ENCODE measurements around the gene VPS8.
A peak's percentile ranks its signal among the peaks of the same experiment; 100 is the strongest.
"Not testable (repeated sequence)": the region's sequence is repeated elsewhere in the genome, so short reads cannot be mapped to it uniquely, and the experiment has no call there.

VPS8 gene

DNA sequence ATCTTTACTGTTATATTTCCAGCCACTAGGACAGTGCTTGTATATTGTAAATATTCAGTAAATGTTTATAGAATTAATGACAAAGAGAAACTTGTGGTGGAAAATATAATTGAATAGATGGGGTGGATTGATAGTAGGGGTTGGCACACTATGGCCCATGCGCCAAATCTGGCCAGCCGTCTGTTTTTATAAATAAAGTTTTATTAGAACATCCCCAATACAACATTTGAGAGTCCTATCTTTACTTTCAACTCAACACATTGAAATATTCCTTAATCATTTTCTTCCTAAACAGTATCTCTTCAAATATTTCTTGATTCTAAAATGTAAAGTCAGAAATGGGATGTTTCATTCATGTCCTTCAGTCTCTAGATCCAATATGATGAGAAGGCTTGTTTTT is 45.1 kb downstream of the VPS8 start:
- no peak for DNase-seq (ENCODE audit: low read depth in 2 of 2)

DNA sequence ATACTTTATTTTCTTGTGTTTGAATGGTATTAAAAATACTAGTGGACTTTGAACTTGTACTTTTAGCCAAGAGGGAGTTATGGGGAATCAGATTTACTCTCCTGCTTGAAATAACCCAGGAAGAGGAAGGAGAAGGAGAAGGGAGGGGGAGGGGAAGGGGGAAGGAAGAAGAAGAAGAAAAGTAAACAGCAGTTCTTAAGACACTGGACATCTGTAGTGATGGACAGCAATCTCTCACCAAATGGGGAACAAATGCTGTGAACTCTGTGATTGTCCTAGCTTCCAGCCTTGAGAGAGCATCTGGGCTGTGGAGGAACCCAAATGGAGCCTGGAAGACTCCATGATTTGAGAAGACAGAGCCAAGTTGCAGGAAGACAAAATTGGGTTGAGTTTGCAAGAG is 52.0 kb downstream of the VPS8 start:
- no peak for DNase-seq (ENCODE audit: low read depth in 2 of 2)

DNA sequence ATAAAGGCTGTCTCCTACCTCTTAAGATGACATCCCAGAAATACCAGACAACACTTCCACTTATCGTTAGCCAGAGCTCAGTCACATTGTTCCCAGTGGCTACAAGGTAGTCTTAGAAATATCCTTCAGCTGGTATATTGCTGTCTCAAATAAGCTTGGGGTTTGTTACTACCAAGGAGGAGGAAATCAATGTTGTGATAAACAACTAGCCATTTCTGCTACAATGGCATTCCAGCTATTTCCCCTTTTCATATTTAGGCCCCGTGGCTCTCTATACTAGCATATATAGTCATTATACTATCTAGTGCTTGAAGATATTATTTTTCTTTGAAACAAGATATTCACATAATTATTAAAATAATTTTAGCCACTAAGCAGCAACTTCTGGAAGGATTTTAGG is 56.5 kb downstream of the VPS8 start:
- no peak for DNase-seq (ENCODE audit: low read depth in 2 of 2)

DNA sequence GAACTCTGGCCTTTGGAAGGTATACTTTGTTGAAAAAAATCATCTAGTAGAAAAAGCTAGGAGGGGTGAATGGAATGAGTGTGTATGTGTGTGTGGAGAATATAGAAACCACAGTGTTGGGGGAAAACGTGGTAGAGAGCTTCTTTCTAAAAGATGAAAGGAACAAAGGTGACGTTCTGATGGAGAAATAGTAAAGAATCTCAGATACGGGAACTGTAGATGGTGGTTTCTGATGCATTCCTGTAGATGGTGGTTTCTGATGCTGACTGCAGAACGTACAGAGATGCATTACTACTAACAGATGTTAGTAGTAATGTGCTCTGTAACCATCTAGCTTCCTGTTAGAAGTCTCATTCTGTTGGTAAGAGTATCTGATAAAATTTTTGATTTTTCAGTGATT is 60.2 kb downstream of the VPS8 start:
- DNase-seq (ENCODE audit: low read depth in 2 of 2): peak; percentile 25 to 26

DNA sequence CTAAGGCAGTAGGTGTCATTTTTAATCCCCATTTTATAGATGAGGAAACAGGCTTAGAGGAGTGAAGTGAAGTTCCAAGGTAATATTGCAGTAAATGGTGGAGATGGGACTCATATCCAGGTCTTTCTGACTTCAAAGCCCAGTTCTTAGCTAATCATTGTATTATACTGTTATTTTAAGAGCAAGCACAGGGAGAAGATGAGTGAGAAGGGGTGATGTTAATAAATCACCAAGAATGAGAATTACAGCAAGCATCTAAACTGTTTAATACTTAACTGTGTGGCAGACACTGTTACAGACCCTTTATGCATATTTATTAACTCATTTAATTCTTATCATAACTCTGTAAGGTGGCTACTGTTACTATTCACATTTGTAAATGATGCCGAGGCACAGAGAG is 61.2 kb downstream of the VPS8 start:
- DNase-seq (ENCODE audit: low read depth in 2 of 2): no peak

DNA sequence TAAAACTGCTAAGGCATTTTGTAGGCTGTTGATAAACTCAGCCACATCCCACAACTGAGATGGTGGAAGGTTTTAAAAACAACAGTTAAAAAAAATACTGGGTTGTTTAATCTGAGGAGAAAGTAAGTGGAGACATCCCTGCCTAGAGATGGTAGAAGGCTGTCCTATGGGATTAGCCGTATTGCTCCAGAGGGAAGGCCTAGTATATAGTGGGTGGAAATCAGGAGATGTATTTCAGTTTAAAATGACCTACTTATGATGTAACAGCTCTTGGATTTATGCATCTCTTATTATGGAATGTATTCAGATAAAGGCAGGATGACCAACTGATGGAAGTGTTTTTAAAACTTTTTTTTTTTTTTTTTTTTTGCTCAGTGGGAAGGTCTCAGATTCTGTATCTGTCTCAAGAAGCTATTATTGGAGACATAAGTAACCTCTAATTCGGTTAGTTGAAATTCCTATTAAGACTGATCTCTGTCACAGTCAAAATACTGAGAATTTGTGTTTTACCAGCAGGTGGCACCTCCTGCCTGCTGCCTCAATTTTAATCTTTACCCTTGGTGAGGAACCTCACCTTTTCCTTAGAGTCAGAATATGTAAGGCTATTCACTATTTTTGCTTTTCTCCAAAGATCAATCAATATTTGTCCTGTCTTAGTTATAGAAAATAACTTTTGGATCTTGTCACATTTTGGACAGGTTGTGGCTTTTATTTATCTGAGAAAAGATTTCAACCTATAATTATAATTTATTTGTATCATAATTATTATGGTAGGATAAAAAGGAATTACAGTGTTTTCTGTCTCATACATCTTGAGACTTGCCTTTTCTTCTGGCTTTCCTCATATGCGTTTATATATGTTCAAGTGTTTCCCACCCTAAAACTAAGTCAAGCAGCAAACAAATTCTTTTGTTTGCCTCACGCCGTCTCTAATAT is 63.0 kb downstream of the VPS8 start:
- DNase-seq (ENCODE audit: low read depth in 2 of 2): peak; percentile 9 to 10

DNA sequence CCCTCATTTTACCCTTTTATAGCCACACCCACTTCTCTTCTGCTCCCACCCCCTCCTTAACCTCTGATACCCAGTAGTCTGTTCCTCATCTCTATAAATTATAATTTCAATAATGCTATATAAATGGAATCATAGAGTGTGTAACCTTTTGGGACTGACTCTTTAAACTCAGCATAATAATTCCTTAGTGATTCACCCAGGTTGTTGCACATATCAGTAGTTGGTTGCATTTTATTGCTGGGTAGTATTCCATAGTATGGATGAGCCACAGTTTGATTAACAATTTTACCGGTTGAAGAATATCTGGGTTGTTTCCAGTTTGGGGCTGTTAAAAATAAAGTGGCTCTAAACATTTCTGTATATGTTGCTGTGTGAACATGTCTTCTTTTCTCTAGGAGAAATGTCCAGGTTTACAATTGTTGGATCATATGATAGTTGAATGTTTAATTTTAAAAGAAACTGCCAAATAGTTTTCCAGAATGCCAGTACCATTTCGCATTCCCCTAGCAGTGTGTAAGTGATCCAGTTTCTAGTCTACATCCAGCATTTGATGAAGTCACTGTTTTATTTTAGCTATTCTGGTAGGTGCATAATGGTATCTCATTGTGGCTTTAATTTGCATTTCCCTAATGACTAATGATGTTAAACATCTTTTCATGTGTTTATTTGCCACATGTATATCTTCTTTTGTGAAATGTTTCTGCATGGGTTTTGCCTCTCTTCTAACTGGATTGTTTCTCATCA is 68.5 kb downstream of the VPS8 start:
- no peak for DNase-seq (ENCODE audit: low read depth in 2 of 2)

DNA sequence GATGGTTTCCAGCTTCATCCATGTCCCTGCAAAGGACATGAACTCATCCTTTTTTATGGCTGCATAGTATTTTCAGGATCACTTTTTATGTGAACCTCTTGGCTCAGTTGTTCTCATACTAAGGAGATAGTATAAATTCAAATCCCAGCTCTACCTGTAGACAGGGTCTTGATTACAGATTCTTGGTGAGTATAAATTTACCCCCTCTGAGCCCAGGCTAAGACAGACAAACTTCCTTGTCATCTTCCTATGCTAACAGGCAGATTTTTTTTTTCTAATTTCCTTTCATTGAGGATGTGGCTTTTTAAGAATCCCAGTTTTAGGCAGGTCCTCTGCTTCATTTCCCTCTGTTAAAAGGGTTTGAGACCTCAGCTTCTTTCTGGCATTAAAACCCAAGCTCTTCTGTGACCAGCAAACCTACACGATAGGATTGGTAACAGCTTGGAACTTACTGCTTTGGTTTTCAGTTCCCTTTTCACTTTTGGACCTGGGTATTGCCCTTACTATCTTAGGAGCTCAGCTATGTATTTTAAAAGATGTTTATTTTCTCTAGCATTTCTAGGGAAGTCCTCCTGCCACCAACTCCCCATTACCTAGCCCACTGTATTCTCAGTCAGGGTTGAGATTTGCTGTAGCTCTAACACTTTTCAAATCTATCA is 72.5 kb downstream of the VPS8 start:
- DNase-seq (ENCODE audit: low read depth in 2 of 2): no peak

DNA sequence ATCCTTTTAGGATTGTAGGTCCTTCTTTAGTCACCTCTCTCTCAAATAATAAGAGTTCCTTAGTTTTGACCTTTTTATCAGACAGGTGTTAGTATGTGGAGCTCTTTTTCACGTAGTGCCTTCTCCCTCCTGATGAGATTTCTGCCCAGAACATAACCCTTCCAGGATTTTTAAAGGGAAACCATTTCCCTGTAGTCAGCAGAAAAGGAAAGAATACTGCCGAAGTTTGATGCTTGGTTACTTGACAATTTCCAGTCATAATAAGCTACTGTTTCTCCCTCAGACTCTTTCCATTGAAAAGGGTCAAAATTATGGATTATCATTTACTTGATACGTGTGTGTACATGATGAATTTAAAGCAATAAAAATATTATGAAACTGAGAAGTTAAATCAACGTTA is 73.1 kb downstream of the VPS8 start:
- DNase-seq (ENCODE audit: low read depth in 2 of 2): no peak

DNA sequence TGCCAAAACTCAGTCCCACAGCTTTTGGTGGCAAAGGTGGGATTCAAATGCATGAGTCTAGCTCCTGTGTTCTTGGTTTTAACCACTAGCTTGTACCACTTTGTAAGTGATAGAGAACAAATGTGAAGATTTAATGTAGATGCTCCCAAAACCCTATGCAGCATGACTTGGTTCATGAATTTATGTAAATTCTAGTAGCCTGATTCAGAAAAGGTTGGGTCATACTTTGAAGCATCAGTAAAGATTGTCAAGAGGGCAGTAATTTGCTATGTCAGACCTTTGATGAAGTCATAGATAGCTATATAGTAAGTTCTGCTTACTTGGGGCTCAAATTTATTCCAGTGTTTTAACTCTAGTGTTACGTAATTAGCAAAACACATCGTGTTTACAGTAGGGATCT is 75.6 kb downstream of the VPS8 start:
- no peak for DNase-seq (ENCODE audit: low read depth in 2 of 2)

DNA sequence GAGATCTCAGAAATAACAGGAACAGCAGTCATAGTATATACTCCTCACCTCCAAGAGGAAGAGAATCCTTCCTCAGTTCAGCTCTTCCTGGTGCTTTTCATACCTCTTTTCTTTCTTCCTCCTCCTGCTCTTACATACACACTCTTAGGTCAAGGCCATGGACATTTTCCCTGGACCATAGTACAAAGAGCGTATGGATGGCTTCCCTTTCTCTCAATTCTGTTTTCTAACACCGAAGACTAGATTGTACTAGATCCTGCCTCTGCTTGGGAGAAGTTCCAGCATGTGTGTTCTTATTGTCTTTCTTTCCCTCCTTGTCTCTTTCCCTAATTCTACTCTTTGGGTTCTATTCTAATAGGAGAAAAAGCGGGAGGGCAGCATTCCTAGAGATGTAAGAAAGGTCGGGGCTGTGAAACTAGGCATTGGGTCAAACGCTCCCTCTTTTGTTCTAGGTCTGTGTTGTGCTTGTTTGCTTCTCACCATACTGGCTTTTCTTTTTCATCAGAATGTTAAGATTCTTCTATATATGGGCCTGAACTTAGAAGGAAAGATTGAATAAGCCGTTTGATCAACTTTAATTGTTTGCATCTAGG is 77.4 kb downstream of the VPS8 start:
- DNase-seq (ENCODE audit: low read depth in 2 of 2): no peak

DNA sequence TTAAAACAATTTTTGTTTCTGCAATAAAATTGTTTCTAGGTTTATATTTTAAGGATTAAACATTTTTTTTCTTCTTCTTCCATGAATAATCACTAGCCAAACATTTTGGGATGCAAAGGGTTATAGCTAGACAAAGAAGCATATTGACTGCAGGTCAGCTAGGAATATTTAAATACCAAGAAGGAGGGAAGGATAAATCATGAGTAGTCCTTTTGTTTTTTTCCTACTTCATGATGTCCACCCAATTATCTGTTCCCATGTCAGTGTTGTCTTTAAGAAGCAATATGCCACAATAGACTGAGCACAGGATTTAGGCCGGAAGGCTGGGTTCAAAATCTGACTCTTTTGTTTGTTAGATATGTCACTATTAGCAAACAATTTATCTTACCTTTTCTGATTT is 82.1 kb downstream of the VPS8 start:
- DNase-seq (ENCODE audit: low read depth in 2 of 2): no peak

DNA sequence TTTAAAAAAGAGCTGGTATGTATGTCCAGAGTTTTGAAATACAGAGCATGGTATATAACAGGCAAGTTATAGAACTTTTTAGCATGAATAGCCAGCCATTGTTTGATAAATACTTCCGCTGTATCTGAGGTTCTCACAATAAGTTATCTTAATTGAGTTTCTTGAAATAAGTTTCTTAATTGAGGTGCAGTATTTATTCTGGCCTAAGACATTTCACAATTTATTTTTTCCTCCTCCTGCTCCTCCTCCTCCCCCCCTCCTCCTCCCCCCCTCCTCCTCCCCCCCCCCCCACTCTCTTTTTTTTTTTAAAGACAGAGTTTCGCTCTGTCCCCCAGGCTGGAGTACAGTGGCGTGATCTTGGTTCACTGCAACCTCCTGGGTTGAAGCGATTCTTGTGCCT is 83.4 kb downstream of the VPS8 start:
- DNase-seq (ENCODE audit: low read depth in 2 of 2): no peak

DNA sequence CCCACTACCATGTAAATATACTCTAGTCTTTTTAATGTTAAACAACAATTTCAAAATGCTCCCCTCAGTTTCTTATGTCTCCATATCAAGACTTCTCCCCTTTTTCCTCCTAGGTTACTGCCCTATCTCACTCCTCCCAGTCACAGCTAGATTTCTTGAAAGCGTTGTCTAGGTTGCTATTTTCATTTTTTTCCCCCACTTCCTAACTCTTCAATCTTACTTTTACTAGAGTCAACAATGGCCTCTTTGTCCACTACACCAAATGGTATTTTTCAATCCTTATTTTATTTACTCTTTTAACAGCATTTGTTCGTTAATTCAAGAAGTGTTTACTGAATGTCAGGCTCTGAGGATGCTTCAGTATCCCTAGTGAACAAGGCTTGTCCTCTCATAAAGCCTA is 84.4 kb downstream of the VPS8 start:
- no peak for DNase-seq (ENCODE audit: low read depth in 2 of 2)

DNA sequence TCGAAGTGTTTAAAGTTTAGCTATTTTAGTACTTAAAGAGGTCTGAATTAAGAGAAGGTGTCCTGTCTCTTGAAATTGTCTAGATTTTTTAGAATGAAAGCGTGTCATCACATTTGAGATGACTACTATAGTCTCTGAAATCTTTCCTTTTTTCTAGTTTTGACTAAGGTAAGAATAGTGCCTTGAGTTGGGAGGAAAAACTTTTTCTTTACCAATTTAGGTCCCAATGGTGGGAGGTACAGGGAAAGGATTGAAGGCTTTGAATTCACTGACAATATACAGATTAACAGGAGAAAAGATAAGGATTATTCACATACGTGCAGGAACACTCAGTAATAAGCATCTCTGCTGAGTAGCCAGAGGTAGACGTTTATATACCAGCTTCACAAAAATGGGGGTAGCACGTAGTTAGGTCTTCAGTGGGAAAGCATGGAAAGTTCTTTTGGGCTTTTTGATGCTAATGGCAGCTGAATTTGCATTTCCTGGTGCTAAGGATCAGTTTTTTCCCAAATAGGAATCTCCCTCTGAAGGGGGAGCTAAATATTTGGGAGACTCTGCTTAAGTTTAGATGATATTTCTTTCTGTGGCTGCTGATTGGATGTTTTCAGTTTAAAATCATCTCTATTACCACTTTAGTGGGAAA is 88.1 kb downstream of the VPS8 start:
- DNase-seq (ENCODE audit: low read depth in 2 of 2): no peak

DNA sequence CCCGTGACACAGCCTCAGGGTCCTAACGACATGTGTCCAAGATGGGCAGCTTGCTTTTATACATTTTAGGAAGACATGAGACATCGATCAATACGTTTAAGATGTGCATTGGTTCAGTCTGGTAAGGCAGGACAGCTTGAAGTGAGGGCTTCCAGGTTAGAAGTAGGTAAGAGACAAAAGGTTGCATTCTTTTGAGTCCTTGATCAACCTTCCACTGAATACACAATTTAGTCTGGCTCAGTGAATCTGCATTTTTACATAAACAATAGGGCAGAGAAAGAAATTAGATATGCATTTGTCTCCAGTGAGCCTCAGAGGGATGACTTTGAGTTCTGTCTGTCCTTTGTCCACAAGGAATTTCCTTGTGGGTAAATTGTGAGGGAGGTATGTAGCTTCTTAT is 95.1 kb downstream of the VPS8 start:
- DNase-seq (ENCODE audit: low read depth in 2 of 2): not testable (repeated sequence)

DNA sequence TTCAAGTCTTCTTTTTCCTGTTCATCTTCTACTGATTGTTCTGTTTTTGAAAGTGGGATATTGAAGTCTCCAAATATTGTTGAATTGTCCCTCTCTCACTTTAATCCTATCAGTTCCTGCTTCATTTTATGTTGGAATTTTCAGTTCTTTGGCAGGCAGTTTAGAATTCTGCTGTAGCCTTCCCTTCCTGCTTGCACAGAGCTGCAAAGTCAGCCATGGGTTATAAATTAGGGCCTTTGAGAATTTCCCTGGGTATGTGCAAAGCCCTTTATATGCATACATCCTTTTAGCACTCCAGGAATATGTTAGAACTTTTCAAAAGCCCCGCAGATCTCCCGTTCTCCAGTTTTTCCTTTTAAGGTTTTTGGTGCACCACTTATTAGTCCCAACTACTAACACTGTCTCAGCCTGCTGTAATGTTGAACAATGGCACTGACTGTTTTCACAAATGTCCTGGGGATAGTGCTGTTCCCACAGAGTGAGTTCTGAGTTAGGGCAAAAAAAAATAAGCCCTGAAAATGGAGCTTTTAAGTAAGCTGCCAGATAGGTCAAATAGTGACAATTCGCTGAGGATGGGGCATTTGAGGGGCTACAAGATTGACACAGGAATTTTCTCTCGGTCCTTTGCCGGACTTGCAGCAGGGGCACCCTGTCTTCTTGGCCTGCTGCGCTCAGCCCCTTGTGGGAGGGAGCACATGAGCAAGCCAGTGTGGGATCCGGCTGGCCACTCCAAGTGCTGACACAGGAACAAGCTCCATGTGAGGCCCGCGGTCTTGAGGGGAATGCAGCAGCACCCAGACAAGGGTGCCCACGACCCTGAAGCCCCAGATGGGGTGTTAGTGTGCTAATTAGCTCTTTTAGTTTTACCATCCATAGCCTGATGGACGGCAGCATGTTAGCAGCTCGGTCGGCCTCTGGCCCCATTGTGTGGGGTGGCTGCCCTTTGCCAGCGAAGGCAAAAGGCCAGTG is 96.0 kb downstream of the VPS8 start:
- DNase-seq (ENCODE audit: low read depth in 2 of 2): no peak

DNA sequence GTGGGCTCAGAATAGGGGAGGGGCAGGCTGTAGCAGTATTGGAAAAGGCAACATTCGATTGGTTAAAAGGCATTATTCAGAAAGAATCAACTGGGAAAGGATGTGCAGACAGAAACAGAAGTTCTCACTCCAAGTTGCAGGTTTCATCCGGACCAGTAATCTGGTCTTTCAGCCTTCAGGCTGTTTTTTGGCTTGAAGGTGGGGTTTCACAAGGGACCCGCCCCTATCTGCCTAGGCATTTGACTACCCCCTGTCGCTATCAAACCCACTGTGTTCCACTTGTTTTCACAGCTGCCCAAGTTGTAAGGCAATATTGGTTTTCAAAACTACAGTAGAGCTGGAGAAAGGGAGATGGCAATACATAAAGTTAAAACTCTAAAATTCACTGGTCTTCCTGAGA is 96.9 kb downstream of the VPS8 start:
- DNase-seq (ENCODE audit: low read depth in 2 of 2): no peak

DNA sequence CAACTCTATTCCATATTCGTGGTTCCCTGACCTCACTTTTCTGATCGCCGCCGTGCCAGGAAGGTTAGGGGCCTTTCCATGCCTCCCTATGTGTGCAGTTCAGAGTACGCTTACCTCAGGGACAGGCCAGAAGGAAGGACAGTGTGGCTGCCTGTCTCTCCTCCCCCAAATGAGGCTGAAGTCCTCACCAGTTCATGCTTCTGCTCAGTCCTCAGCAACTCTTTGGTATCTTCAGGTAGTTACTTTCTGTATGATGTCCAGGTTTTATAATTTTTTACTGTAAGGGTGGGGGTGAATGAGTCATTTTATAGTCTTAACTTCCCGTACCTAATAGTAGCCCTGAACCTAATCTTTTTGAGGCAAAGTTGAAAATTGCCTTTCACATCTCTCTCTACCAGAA is 98.7 kb downstream of the VPS8 start:
- no peak for DNase-seq (ENCODE audit: low read depth in 2 of 2)

DNA sequence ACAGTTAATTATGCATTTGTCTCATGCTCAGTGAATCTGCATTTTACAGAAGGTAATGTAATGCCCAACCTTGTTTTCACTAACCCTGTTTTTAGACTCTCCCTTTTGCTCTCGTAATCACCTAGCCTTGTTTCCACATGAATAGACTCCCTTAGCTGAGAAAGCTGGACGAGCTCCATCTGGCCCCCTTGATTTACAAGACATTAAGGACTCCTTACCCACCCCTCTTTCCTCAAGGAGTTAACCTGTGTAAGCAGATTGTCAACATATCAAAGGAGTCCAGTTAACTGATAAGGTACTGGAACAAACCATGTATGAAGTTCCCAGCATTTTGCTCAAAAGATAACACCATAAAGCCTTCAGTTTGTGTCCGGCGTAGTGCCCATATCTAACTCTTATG is 99.6 kb downstream of the VPS8 start:
- DNase-seq (ENCODE audit: low read depth in 2 of 2): no peak

DNA sequence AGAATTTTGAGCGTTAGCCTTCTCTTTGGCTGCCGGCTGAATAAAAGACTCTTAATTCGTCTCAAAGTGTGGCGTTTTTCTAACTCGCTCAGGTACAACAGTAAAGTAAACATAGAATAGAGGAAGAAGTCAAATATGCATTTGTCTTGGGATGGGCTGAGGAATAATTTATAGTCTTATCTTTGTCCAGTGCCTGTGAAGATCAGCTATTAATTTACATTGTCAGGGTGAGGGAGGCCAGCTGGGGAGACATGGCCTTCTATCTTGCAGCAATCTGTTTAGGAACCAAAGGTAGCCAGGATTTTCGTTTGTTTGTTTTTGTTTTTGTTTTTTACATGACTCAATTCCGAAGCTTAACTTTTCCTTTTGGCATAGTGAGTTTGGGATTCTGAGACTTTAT is 100.2 kb downstream of the VPS8 start:
- DNase-seq (ENCODE audit: low read depth in 2 of 2): no peak

All from fibroblast of skin of left quadriceps (primary cell).